Neuronal stem cell (in vitro differentiated cells): Measurements from ENCODE around the gene VDAC1.

Experiments used
- DNase-seq: peaks from one replicate; pipeline ENCODE4 v3.0.0-alpha.2; 2013; ENCODE audit warnings: low spot score
- H2AFZ ChIP-seq: one replicate; pipeline ENCODE4 v1.6.1; 2013; ENCODE audit warnings: mild to moderate bottlenecking, low read length, inconsistent platforms
- H2AK5ac ChIP-seq: 2 replicates; pipeline ENCODE4 v1.6.1; 2013; ENCODE audit warnings: low read depth, mild to moderate bottlenecking, inconsistent platforms, low read length, moderate library complexity, mixed read lengths
- H2BK120ac ChIP-seq: 2 replicates; pipeline ENCODE4 v1.6.1; 2013; ENCODE audit warnings: low read depth, mild to moderate bottlenecking, inconsistent platforms, low read length, moderate library complexity, mixed read lengths
- H2BK12ac ChIP-seq: one replicate; pipeline ENCODE4 v1.6.1; 2013; ENCODE audit warnings: low read length, inconsistent platforms
- H2BK15ac ChIP-seq: 2 replicates; pipeline ENCODE4 v1.6.1; 2013; ENCODE audit warnings: mild to moderate bottlenecking, low read length, inconsistent platforms, mixed read lengths
- H2BK5ac ChIP-seq: one replicate; pipeline ENCODE4 v1.6.1; 2013; ENCODE audit warnings: inconsistent platforms, mild to moderate bottlenecking, low read length, moderate library complexity
- H3K14ac ChIP-seq: one replicate; pipeline ENCODE4 v1.6.1; 2013; ENCODE audit warnings: low read length, inconsistent platforms
- H3K18ac ChIP-seq: 2 replicates; pipeline ENCODE4 v1.6.1; 2013; ENCODE audit warnings: low read length, inconsistent platforms
- H3K23ac ChIP-seq: 2 replicates; pipeline ENCODE4 v1.6.1; 2013; ENCODE audit warnings: low read depth, mild to moderate bottlenecking, mixed read lengths, low read length, inconsistent platforms; ENCODE audit not compliant: poor library complexity
- H3K27ac ChIP-seq: replicated peaks from 3 replicates; pipeline ENCODE4 v1.5.1; 2013; ENCODE audit warnings: low read length, inconsistent platforms
- H3K27me3 ChIP-seq, 3 experiments: 2 replicates each; pipeline ENCODE4 v1.6.1; 2013; ENCODE audit warnings: low read length in 3 of 3, mild to moderate bottlenecking in 2 of 3, inconsistent platforms in 1 of 3, low read depth in 1 of 3, mixed read lengths in 1 of 3, moderate library complexity in 1 of 3; ENCODE audit not compliant: control insufficient read depth in 3 of 3, insufficient read depth in 3 of 3
- H3K36me3 ChIP-seq, 2 donors: replicated peaks in 1 of 2; 2 replicates each; pipeline ENCODE4 v1.6.1; 2013; ENCODE audit warnings: low read length in 2 of 2; ENCODE audit not compliant: control insufficient read depth in 2 of 2, insufficient read depth in 2 of 2
- H3K4ac ChIP-seq: 2 replicates; pipeline ENCODE4 v1.6.1; 2013; ENCODE audit warnings: inconsistent platforms, mild to moderate bottlenecking, low read length, moderate library complexity
- H3K4me1 ChIP-seq, 2 donors: 1 replicate in 1 of 2; 2 replicates in 1 of 2; pipeline ENCODE4 v1.6.1; 2013; ENCODE audit warnings: low read length in 2 of 2, low read depth in 1 of 2; ENCODE audit not compliant: control insufficient read depth in 2 of 2, insufficient read depth in 1 of 2
- H3K4me2 ChIP-seq: one replicate; pipeline ENCODE4 v1.6.1; 2013; ENCODE audit warnings: mild to moderate bottlenecking, low read length, inconsistent platforms; ENCODE audit not compliant: insufficient read depth, poor library complexity, severe bottlenecking
- H3K4me3 ChIP-seq, 2 donors: 2 replicates each; pipeline ENCODE4 v1.5.1; 2013; ENCODE audit warnings: low read length in 2 of 2, mild to moderate bottlenecking in 2 of 2, inconsistent platforms in 1 of 2, moderate library complexity in 1 of 2
- H3K79me1 ChIP-seq: one replicate; pipeline ENCODE4 v1.6.1; 2013; ENCODE audit warnings: low read depth, mild to moderate bottlenecking, inconsistent platforms, low read length, moderate library complexity
- H3K9ac ChIP-seq: one replicate; pipeline ENCODE4 v1.6.1; 2013; ENCODE audit warnings: mild to moderate bottlenecking, low read depth, low read length, inconsistent platforms; ENCODE audit not compliant: poor library complexity
- H3K9me3 ChIP-seq, 2 donors: replicated peaks in 1 of 2; 2 replicates each; pipeline versions ENCODE3 to v1.6.1; 2013; ENCODE audit warnings: low read length in 2 of 2, mild to moderate bottlenecking in 2 of 2, inconsistent platforms in 1 of 2, low read depth in 1 of 2, mixed read lengths in 1 of 2, moderate library complexity in 1 of 2; ENCODE audit not compliant: control insufficient read depth in 2 of 2, insufficient read depth in 1 of 2
- H4K8ac ChIP-seq: one replicate; pipeline ENCODE4 v1.6.1; 2013; ENCODE audit warnings: low read depth, mild to moderate bottlenecking, inconsistent platforms, low read length, moderate library complexity
- H4K91ac ChIP-seq: one replicate; pipeline ENCODE4 v1.6.1; 2013; ENCODE audit warnings: low read length, low read depth, mild to moderate bottlenecking, inconsistent platforms; ENCODE audit not compliant: poor library complexity
- WGBS, 2 donors: extraction: QIAGEN DNeasy Blood & Tissue Kit; methylation state at CpG; one replicate each; pipeline ENCODE4 v1.1.7; 2013; ENCODE audit warnings: missing lambda C conversion rate in 2 of 2, mixed read lengths in 1 of 2; ENCODE audit not compliant: insufficient read length in 2 of 2, insufficient replicate concordance in 1 of 2; ENCODE audit errors: extremely low coverage in 2 of 2; 5-methylcytosine and 5-hydroxymethylcytosine counted together

Gene VDAC1

DNA sequence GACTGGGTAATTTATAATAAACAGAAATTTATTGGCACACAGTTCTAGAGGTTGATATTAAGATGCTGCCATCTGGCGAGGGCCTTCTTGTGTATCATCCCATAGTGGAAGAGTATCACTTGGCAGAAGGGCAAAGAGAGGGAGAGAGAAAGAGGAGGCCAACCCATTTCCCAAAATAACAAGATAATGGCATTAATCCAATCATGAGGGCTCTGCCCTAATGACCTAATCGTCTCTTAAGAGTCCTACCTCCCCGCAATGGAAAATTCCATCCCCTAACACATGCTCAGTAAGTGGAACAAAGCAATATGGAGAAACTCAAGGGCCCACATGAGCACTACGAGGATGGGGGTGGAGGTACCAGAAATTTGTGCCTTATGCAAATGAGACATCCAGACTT lies 17.6 kb upstream of the VDAC1 start:
- Histone ChIP-seq H3K4me1 (no peaks in the 10 kb centered on the region), H4K8ac (no peak overlapping the region), H3K4me3 (no peak overlapping the region), H3K79me1 (no peaks in the 10 kb centered on the region), H2AFZ (no peak overlapping the region), H3K9me3 (no peaks in the 10 kb centered on the region), H3K36me3 (no peaks in the 10 kb centered on the region), H4K91ac (no peak overlapping the region), H2AK5ac (no peak overlapping the region), H2BK12ac (no peak overlapping the region), H3K18ac (no peak overlapping the region), H3K9ac (no peak overlapping the region), H2BK120ac (no peak overlapping the region), H3K14ac (no peak overlapping the region), H3K27ac (no peak overlapping the region), H3K4ac (no peak overlapping the region), H2BK15ac (no peak overlapping the region), H3K23ac (no peak overlapping the region), H3K27me3 (peaks cover 0 to 17% (median 0%) of the 10 kb centered on the region in 3 experiments), H2BK5ac (no peak overlapping the region), H3K4me2 (no peak overlapping the region)
- WGBS, 2 donors: no CpG with 5 or more reads among the region's 4 CpGs
- DNase-seq: no peak

- no peak for DNase-seq
- H3K4me2 ChIP-seq: no peak overlapping the region
- no peaks in the 10 kb centered on the region for H3K36me3 ChIP-seq
- no peak overlapping the region for H2AK5ac ChIP-seq
- no peak overlapping the region for H4K8ac ChIP-seq
- H3K9me3 ChIP-seq: no peaks in the 10 kb centered on the region
- H3K4ac ChIP-seq: no peak overlapping the region
- peaks cover 0 to 24% (median 0%) of the 10 kb centered on the region in 3 experiments for H3K27me3 ChIP-seq
- H3K14ac ChIP-seq: no peak overlapping the region
- no peak overlapping the region for H2BK120ac ChIP-seq
- no peak overlapping the region for H3K23ac ChIP-seq
- H3K4me1 ChIP-seq: no peaks in the 10 kb centered on the region
- H3K27ac ChIP-seq: no peak overlapping the region
- H3K18ac ChIP-seq: no peak overlapping the region
- H2BK12ac ChIP-seq: no peak overlapping the region
- no peak overlapping the region for H2AFZ ChIP-seq
- no peaks in the 10 kb centered on the region for H3K79me1 ChIP-seq
- no peak overlapping the region for H2BK15ac ChIP-seq
- no peak overlapping the region for H2BK5ac ChIP-seq
- no CpG with 5 or more reads among the region's 4 CpGs for WGBS, 2 donors
- H3K4me3 ChIP-seq: no peak overlapping the region
- no peak overlapping the region for H3K9ac ChIP-seq
- H4K91ac ChIP-seq: no peak overlapping the region
Measured at GRCh38 chr5:134020188-134020587, 15.4 kb upstream of the VDAC1 start.

GRCh38 chr5:134019636-134020035 lies 14.9 kb upstream of the VDAC1 start:
- DNase-seq: no peak

GRCh38 chr5:134018986-134019316 lies 14.2 kb upstream of the VDAC1 start:
- no peak overlapping the region for H3K27ac ChIP-seq
- peaks cover 0 to 24% (median 0%) of the 10 kb centered on the region in 3 experiments for H3K27me3 ChIP-seq
- no peak overlapping the region for H2BK15ac ChIP-seq

More at GRCh38 chr5:134019636-134020035, 14.9 kb upstream of the VDAC1 start:
- H3K79me1 ChIP-seq: no peaks in the 10 kb centered on the region
- H2BK12ac ChIP-seq: no peak overlapping the region
- H3K9ac ChIP-seq: no peak overlapping the region
- H3K4me1 ChIP-seq: no peaks in the 10 kb centered on the region
- H3K27ac ChIP-seq: no peak overlapping the region
- no peak overlapping the region for H3K23ac ChIP-seq
- no peak overlapping the region for H2BK120ac ChIP-seq
- WGBS, 2 donors: no CpG with 5 or more reads among the region's 4 CpGs
- H3K4ac ChIP-seq: no peak overlapping the region
- no peak overlapping the region for H3K4me2 ChIP-seq
- H2AFZ ChIP-seq: no peak overlapping the region
- no peak overlapping the region for H2BK5ac ChIP-seq
- no peak overlapping the region for H3K14ac ChIP-seq
- H2BK15ac ChIP-seq: no peak overlapping the region
- peaks cover 0 to 24% (median 0%) of the 10 kb centered on the region in 3 experiments for H3K27me3 ChIP-seq
- no peak overlapping the region for H3K4me3 ChIP-seq
- H3K36me3 ChIP-seq: no peaks in the 10 kb centered on the region
- no peaks in the 10 kb centered on the region for H3K9me3 ChIP-seq
- no peak overlapping the region for H3K18ac ChIP-seq
- H4K91ac ChIP-seq: no peak overlapping the region
- no peak overlapping the region for H4K8ac ChIP-seq
- H2AK5ac ChIP-seq: no peak overlapping the region

More at GRCh38 chr5:134018986-134019316, 14.2 kb upstream of the VDAC1 start:
- H3K23ac ChIP-seq: no peak overlapping the region
- H2BK120ac ChIP-seq: no peak overlapping the region
- no peaks in the 10 kb centered on the region for H3K79me1 ChIP-seq
- no peak overlapping the region for H2AFZ ChIP-seq
- no peaks in the 10 kb centered on the region for H3K9me3 ChIP-seq
- H3K4ac ChIP-seq: no peak overlapping the region
- no peak overlapping the region for H3K14ac ChIP-seq
- no peak overlapping the region for H3K4me3 ChIP-seq
- no peaks in the 10 kb centered on the region for H3K36me3 ChIP-seq
- no peak overlapping the region for H3K9ac ChIP-seq
- WGBS, 2 donors: no CpG with 5 or more reads among the region's 5 CpGs
- H3K4me2 ChIP-seq: no peak overlapping the region
- no peak overlapping the region for H2BK5ac ChIP-seq
- H4K8ac ChIP-seq: no peak overlapping the region
- no peak overlapping the region for H2AK5ac ChIP-seq
- H3K18ac ChIP-seq: no peak overlapping the region
- H2BK12ac ChIP-seq: no peak overlapping the region
- no peak for DNase-seq
- H4K91ac ChIP-seq: no peak overlapping the region
- no peaks in the 10 kb centered on the region for H3K4me1 ChIP-seq
